ENCODE measurements around the gene RTL1.

The RTL1 gene

DNA sequence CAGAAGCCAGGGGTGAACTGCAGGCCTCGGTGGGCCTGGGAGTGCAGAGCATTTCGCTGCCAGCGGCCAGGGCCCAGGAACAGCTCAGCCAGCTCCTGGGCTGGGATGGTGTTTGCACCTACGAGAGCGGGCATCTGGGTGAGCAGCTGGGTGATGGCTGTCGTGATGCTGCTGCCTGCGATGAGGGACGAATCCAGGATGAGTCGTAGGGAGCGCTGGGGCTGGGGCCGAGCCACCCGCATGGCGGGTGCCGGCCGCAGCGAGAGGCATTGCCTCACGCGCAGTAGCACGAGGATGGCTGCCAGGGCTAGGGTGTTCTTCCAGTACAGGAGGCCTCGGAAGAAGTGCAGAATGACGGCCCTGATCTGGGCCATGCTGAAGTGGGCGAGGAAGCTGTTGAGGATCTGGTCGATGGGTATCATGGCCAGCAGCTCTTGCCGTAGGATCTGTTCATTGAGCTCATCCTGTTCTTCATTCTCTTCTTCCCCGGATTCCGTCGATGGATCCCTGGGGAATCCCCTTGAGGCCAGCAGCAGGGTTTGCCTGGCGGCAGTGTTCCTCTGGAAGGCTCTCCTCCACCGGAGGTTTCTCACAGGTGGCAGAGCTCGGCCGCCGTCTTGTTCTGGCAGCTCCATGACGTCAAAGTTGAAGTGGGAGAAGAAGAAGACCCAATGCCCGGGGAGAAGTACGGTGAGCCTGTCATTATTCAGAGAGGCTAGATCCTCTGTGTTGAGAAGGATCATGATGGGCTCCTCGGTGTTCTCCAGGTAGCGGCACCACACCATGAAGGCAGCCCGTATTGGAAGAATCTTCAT lies 22.1 kb downstream of the RTL1 start:
- no peaks in the 10 kb centered on the region for H3K4me1 Mint-ChIP-seq (ENCODE audit: low read depth)
- no peak for DNase-seq (ENCODE audit: low spot score)
- H3K9me3 Mint-ChIP-seq: no peaks in the 10 kb centered on the region
- no peak overlapping the region for H3K4me3 Mint-ChIP-seq
- H3K27me3 Mint-ChIP-seq (ENCODE audit: low read depth): no peaks in the 10 kb centered on the region
- H3K27ac Mint-ChIP-seq: no peak overlapping the region
- H3K36me3 Mint-ChIP-seq (ENCODE audit: low read depth): no peaks in the 10 kb centered on the region

DNA sequence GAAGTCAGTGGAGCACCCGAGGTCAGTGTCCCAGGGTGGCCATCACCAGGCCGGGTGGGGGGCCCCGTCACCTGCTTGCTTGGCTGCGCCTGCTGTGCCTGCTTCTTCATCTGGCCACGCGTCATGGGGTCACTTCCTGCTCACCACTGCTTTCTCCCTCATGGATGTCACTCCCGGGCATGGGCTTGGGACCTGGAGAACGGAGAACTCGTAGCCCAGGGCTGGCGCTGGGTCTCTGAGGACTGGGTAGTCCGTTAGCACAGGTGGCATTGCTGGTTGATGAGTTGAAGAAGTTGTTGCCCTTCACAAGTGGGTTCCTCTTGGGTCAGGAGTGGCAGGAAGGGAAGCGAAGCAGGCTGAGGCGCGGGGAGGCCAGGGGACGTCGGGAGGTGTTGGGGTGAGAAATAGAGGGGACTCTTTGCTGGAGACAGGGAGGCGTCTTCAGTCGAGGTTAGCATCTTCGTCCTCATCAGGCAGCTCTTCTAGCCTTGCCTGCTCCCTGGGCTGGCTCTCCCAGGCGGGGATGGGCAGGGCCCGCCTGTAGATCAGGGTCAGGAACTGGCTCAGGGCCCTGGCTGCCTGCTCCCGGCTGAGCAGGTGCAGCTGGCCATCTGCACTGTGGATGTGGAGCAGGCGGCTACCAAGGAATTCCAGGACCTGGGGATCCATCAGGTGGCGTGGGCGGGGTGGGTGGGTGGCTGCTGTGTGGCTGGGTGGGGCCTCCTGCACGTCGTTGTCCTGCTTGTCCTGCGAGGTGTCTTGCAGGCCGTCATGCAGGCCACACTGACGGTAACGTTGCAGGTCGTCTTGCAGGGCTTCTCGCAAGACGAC lies 23.0 kb downstream of the RTL1 start:
- DNase-seq (ENCODE audit: low spot score): no peak
- Mint-ChIP-seq H3K4me1 (ENCODE audit: low read depth) (no peaks in the 10 kb centered on the region), H3K9me3 (no peaks in the 10 kb centered on the region), H3K4me3 (no peak overlapping the region), H3K36me3 (ENCODE audit: low read depth) (no peaks in the 10 kb centered on the region), H3K27ac (no peak overlapping the region), H3K27me3 (ENCODE audit: low read depth) (no peaks in the 10 kb centered on the region)

DNA sequence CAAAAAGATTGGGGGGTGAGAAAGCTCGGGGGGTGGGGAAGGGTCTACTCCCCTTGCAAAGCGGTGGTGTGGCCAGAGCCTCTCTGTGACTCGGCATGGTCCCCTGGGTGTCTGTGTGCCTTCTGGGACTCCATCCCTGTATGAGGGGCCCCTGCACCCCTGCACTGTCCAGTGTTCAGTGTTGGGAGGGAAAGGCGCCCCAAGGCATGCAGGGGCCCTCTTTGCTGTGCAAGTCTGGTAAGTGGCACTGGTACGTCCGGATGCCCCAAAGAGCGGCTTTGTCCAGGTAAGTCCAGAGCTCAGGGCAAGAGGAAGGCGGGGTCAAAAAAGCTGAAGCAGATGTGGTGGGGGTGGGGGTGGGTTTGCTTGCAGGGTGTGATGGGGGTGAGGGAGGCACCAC lies 23.7 kb downstream of the RTL1 start:
- H3K27me3 Mint-ChIP-seq (ENCODE audit: low read depth): no peaks in the 10 kb centered on the region
- no peaks in the 10 kb centered on the region for H3K9me3 Mint-ChIP-seq
- no peaks in the 10 kb centered on the region for H3K4me1 Mint-ChIP-seq (ENCODE audit: low read depth)
- DNase-seq (ENCODE audit: low spot score): no peak
- H3K27ac Mint-ChIP-seq: no peak overlapping the region
- no peaks in the 10 kb centered on the region for H3K36me3 Mint-ChIP-seq (ENCODE audit: low read depth)
- no peak overlapping the region for H3K4me3 Mint-ChIP-seq

DNA sequence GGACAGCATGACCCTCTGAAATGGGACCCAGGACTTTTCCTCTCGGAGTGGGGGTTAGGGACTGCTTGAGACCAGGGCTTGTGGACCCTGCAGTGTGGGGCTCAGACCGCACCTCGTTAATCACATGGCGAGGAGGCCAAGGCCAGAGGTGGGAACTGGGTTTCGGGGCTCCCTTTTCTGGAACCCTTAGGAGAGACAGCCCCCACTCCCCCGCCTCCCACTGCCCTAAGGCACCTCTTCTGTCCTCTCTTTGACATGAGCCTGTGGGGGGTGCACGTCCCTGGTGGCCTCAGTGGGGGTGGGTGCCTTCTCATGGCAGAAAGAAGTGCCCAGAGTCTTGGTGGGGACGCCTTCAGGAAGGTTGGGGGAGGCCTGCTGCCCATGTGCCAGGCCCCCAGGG lies 24.3 kb downstream of the RTL1 start:
- Mint-ChIP-seq H3K4me1 (ENCODE audit: low read depth) (no peaks in the 10 kb centered on the region), H3K4me3 (no peak overlapping the region), H3K36me3 (ENCODE audit: low read depth) (no peaks in the 10 kb centered on the region), H3K27me3 (ENCODE audit: low read depth) (no peaks in the 10 kb centered on the region), H3K27ac (no peak overlapping the region), H3K9me3 (no peaks in the 10 kb centered on the region)
- DNase-seq (ENCODE audit: low spot score): no peak

DNA sequence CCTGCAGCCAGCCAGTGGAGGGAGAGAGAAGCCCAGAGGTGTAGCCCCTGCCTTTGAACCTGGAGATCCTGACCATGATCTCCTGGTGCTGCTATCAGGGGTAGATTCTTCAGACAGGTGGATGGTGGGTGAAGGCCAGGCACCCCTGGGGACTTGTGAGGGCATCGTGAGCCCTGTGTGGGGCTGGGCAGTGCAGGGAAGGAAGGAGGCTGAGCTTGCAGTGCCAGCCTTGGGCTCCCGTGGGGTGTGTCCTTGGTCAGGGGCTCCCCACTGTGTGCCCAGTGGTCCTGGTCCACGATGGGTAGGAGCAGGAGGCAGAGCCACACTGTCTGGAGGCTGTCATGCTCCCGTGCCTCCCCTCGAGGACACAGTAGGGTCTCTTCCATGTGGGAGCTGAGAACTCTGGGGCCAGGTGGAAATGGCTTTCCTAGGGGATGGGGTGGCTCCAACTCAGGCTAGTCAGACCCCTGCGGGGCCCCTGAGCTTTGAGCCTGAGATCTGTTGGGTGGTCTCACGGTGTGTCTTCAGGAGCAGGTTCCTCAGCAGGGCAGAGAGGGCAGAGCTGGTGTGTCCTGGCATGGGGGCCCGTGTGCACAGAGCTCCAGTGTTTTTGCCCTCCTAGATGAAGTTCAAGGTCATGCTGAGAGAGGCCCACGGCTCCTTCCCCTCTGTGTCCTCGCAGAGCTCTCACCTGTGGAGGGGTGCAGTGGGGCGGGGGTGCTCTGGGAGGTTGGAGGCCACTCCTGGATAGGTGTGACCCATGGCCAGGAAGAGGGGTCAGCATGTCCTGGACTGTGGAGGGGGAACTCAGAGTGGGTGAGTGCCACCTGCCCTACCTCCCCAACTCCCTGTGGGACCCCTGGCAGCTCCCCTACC lies 25.0 kb downstream of the RTL1 start:
- no peak overlapping the region for H3K4me3 Mint-ChIP-seq
- H3K9me3 Mint-ChIP-seq: no peaks in the 10 kb centered on the region
- H3K27me3 Mint-ChIP-seq (ENCODE audit: low read depth): no peaks in the 10 kb centered on the region
- no peaks in the 10 kb centered on the region for H3K4me1 Mint-ChIP-seq (ENCODE audit: low read depth)
- H3K36me3 Mint-ChIP-seq (ENCODE audit: low read depth): no peaks in the 10 kb centered on the region
- no peak overlapping the region for H3K27ac Mint-ChIP-seq
- no peak for DNase-seq (ENCODE audit: low spot score)

DNA sequence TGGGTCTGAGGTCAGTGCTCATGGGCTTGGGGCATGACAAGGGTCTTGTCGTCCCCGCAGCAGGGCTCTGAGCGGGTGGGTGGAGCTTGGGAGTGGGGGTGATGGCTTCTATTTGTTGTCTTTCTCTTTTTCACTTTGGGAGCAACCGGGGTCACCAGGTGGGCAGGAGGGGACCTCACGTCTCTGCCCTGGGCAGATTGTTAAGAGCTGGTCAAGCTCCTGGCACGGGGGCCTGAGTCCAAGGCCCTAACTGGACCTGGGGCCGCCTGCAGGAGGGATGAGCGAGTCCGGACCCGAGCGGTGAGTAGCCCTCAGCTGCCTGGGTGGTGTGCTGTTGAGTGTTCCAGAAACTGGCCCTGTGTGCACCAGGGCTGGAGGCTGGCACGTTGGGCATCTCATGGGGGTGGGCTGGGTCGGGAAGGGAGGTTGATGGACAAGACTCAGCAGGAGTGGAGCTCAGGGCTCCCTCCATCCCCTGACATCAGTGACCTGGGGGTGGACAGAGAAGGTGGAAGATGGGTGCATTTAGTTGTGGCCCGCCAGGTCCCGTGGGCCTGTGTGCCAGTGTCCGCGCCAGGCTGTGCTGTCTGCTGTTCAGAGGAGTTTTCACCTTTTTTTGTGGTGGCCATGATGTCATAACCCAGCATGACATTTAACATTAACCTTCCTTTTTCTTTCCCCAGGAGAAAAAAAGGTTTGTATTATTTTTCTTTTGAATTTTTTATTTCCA lies 27.5 kb downstream of the RTL1 start:
- DNase-seq (ENCODE audit: low spot score): no peak
- no peak overlapping the region for H3K27ac Mint-ChIP-seq
- no peaks in the 10 kb centered on the region for H3K27me3 Mint-ChIP-seq (ENCODE audit: low read depth)
- H3K36me3 Mint-ChIP-seq (ENCODE audit: low read depth): no peaks in the 10 kb centered on the region
- H3K4me3 Mint-ChIP-seq: no peak overlapping the region
- H3K4me1 Mint-ChIP-seq (ENCODE audit: low read depth): no peaks in the 10 kb centered on the region
- no peaks in the 10 kb centered on the region for H3K9me3 Mint-ChIP-seq

DNA sequence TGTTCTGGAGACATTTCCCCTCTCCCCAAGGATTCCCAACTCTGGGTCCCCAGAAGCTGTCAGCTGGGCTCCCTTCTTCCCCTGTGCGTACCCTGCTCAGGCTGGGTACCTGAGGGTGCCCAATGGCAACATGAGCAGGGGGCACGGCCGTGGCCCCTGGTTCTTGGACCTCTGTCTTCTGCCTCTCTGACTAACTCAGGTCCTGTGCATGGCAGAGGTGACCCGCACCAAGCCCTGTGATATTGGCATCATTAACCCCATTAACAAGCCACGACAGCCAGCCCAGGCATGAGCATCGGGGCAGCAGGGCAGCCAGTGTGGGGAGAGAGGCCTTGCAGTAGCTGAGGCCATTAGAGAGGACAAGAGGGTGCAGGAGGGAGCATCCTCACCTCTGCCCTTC lies 28.4 kb downstream of the RTL1 start:
- no peaks in the 10 kb centered on the region for H3K27me3 Mint-ChIP-seq (ENCODE audit: low read depth)
- H3K4me3 Mint-ChIP-seq: no peak overlapping the region
- no peaks in the 10 kb centered on the region for H3K9me3 Mint-ChIP-seq
- no peak overlapping the region for H3K27ac Mint-ChIP-seq
- DNase-seq (ENCODE audit: low spot score): no peak
- no peaks in the 10 kb centered on the region for H3K36me3 Mint-ChIP-seq (ENCODE audit: low read depth)
- H3K4me1 Mint-ChIP-seq (ENCODE audit: low read depth): no peaks in the 10 kb centered on the region

DNA sequence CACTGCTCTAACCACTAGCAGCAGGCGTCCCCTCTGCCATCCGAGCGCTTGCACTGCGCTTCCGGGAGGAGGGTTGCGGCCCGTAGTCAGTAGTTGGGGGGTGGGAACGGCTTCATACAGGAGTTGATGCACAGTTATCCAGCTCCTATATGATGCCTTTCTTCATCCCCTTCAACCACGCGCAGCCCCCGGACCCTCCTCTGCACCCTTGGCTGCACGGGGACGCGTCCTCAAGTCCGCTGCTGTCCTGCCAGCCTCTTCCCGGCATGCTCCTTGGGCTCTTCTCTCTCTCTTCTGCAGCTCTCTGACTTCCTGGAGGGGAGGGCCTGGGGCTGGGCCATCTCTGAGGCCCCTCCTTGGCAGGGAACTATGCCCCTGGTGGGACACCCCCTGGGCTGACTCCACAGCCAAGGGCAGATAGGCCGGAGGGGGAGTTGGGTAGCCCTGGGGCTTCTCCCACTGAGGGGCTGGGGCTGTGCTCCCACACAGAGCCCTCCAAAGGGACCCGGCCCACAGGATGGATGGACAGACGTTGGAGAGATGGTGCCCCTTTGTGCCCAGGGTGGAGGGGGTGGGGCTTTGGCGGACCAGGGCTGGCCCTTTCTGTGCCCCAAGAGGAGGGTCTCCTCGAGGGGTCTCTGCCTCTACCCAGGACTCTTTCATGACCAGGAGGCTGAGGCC lies 29.0 kb downstream of the RTL1 start:
- no peaks in the 10 kb centered on the region for H3K36me3 Mint-ChIP-seq (ENCODE audit: low read depth)
- no peak for DNase-seq (ENCODE audit: low spot score)
- H3K27ac Mint-ChIP-seq: no peak overlapping the region
- H3K4me3 Mint-ChIP-seq: no peak overlapping the region
- H3K4me1 Mint-ChIP-seq (ENCODE audit: low read depth): no peaks in the 10 kb centered on the region
- no peaks in the 10 kb centered on the region for H3K27me3 Mint-ChIP-seq (ENCODE audit: low read depth)
- no peaks in the 10 kb centered on the region for H3K9me3 Mint-ChIP-seq

DNA sequence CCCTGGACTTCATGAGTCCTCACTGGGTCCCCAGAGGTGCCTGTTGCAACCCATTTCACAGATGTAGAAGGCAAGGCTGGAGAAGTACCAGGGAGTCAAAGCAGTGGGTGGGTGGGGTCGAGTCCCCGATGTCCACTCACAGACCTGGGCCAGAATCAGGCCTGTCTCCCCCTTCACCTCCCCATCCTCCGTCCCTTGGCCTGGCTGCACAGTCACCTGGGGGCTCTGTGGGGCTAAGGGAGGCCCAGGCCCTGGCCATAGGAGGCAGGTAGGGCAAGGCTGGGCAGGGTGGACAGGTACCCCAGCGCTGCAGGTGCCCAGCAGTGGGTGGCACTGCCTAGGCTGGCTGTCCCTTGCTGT lies 29.5 kb downstream of the RTL1 start:
- Mint-ChIP-seq H3K36me3 (ENCODE audit: low read depth) (no peaks in the 10 kb centered on the region), H3K27ac (no peak overlapping the region), H3K4me1 (ENCODE audit: low read depth) (no peaks in the 10 kb centered on the region), H3K4me3 (no peak overlapping the region), H3K27me3 (ENCODE audit: low read depth) (no peaks in the 10 kb centered on the region), H3K9me3 (no peaks in the 10 kb centered on the region)
- DNase-seq (ENCODE audit: low spot score): no peak

DNA sequence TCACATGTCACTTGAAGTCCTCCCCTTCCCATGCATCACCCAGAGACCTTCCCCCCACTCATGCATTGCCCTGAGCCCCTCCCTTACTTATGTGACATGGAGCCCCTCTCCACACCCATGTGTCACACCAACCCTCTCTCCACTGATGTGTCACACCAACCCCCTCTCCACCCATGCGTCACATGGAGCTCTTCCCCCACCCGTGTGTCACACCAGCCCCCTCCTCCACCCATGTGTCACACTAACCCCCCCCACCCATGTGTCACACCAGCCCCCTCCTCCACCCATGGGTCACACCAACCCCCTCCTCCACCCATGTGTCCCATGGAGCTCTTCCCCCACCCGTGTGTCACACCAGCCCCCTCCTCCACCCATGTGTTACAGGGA lies 30.4 kb downstream of the RTL1 start:
- Mint-ChIP-seq H3K36me3 (ENCODE audit: low read depth) (no peaks in the 10 kb centered on the region), H3K27ac (no peak overlapping the region), H3K27me3 (ENCODE audit: low read depth) (no peaks in the 10 kb centered on the region), H3K9me3 (no peaks in the 10 kb centered on the region), H3K4me1 (ENCODE audit: low read depth) (no peaks in the 10 kb centered on the region), H3K4me3 (no peak overlapping the region)
- no peak for DNase-seq (ENCODE audit: low spot score)

DNA sequence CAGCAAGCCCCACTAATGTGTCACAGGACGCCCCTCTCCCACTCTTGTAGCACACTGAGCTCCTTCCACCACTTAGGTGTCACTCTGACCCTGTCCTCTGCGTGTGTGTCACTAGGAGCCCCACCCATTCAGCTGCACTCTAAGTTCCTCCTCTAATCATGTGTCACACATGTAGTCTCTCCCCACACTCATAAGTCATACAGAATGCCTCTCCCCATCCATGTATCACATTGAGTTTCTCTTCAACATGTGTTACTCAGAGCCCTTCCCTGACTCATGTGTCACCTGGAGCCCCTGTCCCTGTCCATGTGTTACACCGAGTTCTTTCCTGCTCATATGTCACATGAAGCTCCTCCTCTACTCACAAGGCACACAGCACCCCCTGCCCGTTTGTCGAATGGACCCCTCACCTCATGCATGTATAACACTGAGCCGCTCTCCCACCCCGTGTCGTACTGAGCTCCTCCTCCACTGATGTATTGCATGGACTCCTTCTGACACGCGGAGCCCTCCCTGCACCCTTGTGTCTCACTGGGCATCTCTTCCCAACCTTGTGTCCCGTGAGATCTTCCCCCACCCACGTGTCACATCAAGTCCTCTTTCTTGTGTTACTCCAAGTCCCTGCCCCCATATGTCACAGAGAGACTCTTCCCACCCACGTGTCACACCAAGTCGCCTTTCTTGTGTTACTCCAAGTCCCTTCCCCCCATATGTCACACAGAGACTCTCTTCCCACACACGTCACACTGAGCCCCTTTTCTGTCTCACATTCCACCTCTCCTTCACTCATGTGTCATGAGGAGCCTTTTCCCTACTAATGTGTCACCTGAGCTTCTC lies 31.0 kb downstream of the RTL1 start:
- no peaks in the 10 kb centered on the region for H3K27me3 Mint-ChIP-seq (ENCODE audit: low read depth)

DNA sequence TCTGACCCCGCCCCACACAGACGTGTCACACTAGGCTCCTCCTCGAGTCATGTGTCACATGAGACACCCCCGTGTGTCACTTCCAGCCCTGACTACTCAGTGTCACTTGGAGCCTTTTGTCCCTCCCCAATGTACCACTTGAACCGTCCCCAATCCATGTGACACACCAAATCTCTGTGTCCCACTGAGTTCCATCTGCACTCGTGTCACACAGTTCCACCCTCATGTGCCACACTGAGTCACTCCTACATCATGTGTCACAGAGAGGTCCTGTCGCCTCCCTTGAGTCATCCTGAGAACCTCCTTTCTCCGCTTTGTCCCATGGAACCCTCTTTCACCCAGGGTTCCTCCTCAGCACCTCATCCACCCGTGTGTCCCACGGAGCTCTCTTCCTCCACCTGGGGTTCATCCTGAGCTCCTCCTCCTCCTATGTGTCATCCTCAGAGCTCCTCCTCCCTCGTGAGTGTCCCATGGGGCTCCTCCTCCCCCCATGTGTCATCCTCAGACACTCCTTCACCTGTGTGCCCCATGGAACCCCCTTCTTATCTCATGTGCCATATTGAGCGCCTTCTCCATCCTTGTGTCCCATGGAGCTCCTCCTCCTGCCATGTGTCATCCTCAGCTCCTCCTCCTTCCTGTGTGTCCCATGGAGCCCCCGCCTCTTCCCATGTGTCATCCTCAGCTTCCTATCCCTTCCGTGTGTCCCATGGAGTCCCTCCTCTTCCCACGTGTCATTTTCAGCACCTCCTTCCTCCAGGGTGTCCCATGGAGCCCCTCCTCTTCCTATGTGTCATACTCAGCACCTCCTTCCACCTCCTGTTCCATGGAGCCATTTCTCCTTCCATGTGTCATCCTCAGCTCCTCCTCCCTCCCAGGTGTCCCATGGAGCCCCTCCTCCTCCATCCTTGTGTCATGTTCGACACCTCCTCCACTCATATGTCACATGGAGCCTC lies 32.0 kb downstream of the RTL1 start:
- DNase-seq (ENCODE audit: low spot score): no peak
- no peaks in the 10 kb centered on the region for H3K27me3 Mint-ChIP-seq (ENCODE audit: low read depth)
- no peak overlapping the region for H3K27ac Mint-ChIP-seq
- H3K9me3 Mint-ChIP-seq: no peaks in the 10 kb centered on the region
- H3K4me3 Mint-ChIP-seq: no peak overlapping the region
- no peaks in the 10 kb centered on the region for H3K36me3 Mint-ChIP-seq (ENCODE audit: low read depth)
- H3K4me1 Mint-ChIP-seq (ENCODE audit: low read depth): no peaks in the 10 kb centered on the region

More for the DNA sequence above, 31.0 kb downstream of the RTL1 start:
- no peak overlapping the region for H3K4me3 Mint-ChIP-seq
- H3K27ac Mint-ChIP-seq: no peak overlapping the region
- no peaks in the 10 kb centered on the region for H3K4me1 Mint-ChIP-seq (ENCODE audit: low read depth)
- DNase-seq (ENCODE audit: low spot score): no peak
- H3K36me3 Mint-ChIP-seq (ENCODE audit: low read depth): no peaks in the 10 kb centered on the region
- no peaks in the 10 kb centered on the region for H3K9me3 Mint-ChIP-seq
